Hepatocyte (in vitro differentiated cells): Measurements from ENCODE around the gene TOMM22. TPM values are rescaled to one million over a fixed set of nuclear protein-coding genes. Genes with fewer than 3 reads are reported as not detected.

ENCODE experiments used
- DNase-seq: peaks from one replicate; pipeline ENCODE4 v3.0.0-alpha.2; 2016; ENCODE audit warnings: low spot score
- H2AFZ ChIP-seq: fragments of 200-600 bp; sonication (generic); 2 replicates; pipeline ENCODE4 v1.6.0; 2016; ENCODE audit warnings: antibody characterized with exemption, mild to moderate bottlenecking
- H3K27ac ChIP-seq: fragments of 200-600 bp; sonication (generic); 2 replicates; pipeline ENCODE4 v1.5.1; 2016; ENCODE audit warnings: mild to moderate bottlenecking
- H3K27me3 ChIP-seq: fragments of 200-600 bp; sonication (generic); 2 replicates; pipeline ENCODE4 v1.6.1; 2016
- H3K36me3 ChIP-seq: fragments of 200-600 bp; sonication (generic); replicated peaks from 2 replicates; pipeline ENCODE4 v1.5.1; 2016; ENCODE audit warnings: low read depth; ENCODE audit not compliant: insufficient read depth
- H3K4me1 ChIP-seq: fragments of 200-600 bp; sonication (generic); 2 replicates; pipeline ENCODE4 v1.5.1; 2016; ENCODE audit warnings: mild to moderate bottlenecking, moderate library complexity; ENCODE audit not compliant: insufficient read depth
- H3K4me2 ChIP-seq: fragments of 200-600 bp; sonication (generic); 2 replicates; pipeline ENCODE4 v1.6.0; 2016
- H3K4me3 ChIP-seq: fragments of 200-600 bp; sonication (generic); 2 replicates; pipeline ENCODE4 v1.5.1; 2016; ENCODE audit warnings: mild to moderate bottlenecking
- H3K79me2 ChIP-seq: fragments of 200-600 bp; sonication (generic); 2 replicates; pipeline ENCODE4 v1.6.0; 2017; ENCODE audit warnings: mild to moderate bottlenecking
- H3K9me2 ChIP-seq: fragments of 200-600 bp; sonication (generic); replicated peaks from 2 replicates; pipeline ENCODE4 v1.6.0; 2017; ENCODE audit warnings: mild to moderate bottlenecking; ENCODE audit not compliant: insufficient read depth
- H3K9me3 ChIP-seq: fragments of 200-600 bp; sonication (generic); 2 replicates; pipeline ENCODE4 v1.5.1; 2016; ENCODE audit warnings: low read depth, mild to moderate bottlenecking
- H4K20me1 ChIP-seq: fragments of 200-600 bp; sonication (generic); 2 replicates; pipeline ENCODE4 v1.6.0; 2016; ENCODE audit warnings: mild to moderate bottlenecking; ENCODE audit not compliant: insufficient read depth, poor library complexity, severe bottlenecking
- EZH2 ChIP-seq: fragments of 200-600 bp; sonication (generic); IDR thresholded peaks from 2 replicates; pipeline ENCODE4 v1.6.1; 2016; ENCODE audit warnings: antibody characterized with exemption, mild to moderate bottlenecking, borderline replicate concordance
- EZH2phosphoT487 ChIP-seq: fragments of 200-600 bp; sonication (generic); IDR thresholded peaks from one replicate; pipeline ENCODE4 v1.6.1; 2018; ENCODE audit warnings: antibody characterized with exemption, mild to moderate bottlenecking, low read depth, moderate library complexity; ENCODE audit not compliant: unreplicated experiment, severe bottlenecking
- WGBS: methylation state at CpG from one replicate; pipeline ENCODE4 v1.1.6; 2016; ENCODE audit warnings: low lambda C conversion rate; ENCODE audit errors: missing lambda C conversion rate; 5-methylcytosine and 5-hydroxymethylcytosine counted together
- polyA plus RNA-seq: library from polyadenylated mRNA; unstranded; fragments of >200 nt; fragmentation: Nextera tagmentation; extraction: Ambion mirVana; gene quantifications from 2 replicates; pipeline ENCODE4 v1.2.1, GENCODE V29; 2016
- total RNA-seq: library from RNA; depleted of rRNA; stranded (reverse); fragments of >200 nt; gene quantifications from 2 replicates; pipeline ENCODE4 v1.2.3, GENCODE V29; 2014
- TF ChIP-seq, protein P1 (sequence below): fragments of 200-600 bp; sonication (generic); IDR thresholded peaks from 2 replicates; pipeline ENCODE4 v1.5.1; 2016; ENCODE audit warnings: antibody characterized with exemption, mild to moderate bottlenecking; ENCODE audit not compliant: poor library complexity

Gene TOMM22
- total and polyA plus RNA-seq, 2 experiments from 2014 or later: 57.7 to 80.3 TPM

DNA sequence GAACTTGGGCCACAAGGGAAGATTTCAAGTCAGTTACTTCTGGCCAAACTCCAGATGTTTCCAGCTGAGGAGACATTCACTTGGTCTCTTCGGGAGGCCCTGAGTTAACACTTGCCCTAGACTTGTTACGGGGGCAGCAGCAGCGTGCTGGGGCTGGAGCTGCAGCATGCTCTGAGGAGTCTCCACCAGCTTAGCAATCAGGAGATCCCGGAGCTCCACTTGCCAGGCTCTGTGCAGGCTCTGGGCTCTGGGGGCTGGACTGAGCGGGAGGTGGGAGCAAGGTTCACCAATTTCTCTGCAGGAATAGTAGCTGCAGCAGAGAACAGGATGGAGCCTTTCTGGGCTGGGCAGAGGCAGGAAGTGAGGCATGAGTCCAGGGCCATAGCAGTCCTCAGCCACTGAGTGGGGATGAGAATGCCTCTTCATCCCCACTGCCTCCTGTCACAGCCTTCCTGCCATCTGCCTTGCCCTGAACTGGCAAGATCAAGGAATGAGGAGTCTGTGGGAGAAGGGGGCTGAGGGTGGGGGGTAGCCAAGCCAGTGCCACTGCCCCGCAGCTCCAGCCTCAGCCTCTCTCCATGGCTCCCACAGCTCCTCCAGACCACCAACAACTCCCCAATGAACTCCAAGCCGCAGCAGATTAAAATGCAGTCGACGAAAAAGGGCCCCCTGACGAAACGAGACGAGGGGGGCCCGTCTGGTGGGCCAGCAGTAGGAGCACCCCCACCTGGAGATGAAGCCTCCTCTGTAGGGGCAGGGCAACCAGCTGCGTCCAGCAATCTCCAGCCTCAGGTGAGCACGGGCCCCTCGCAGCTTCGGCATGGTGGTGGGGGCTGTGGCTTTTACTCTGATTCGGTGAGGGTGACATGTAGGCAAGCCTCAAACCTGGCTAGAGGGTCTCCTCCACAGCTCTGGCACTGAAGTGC is 47.4 kb downstream of the TOMM22 start:
- WGBS: 98% methylated on average over 18 of the region's 18 CpGs
- Histone ChIP-seq H3K9me2 (no peaks in the 10 kb centered on the region), H3K79me2 (no peaks in the 10 kb centered on the region), H4K20me1 (no peaks in the 10 kb centered on the region), H2AFZ (no peak overlapping the region), H3K4me1 (no peaks in the 10 kb centered on the region), H3K36me3 (no peaks in the 10 kb centered on the region), H3K27me3 (no peaks in the 10 kb centered on the region), H3K4me2 (no peak overlapping the region), H3K4me3 (no peak overlapping the region), H3K9me3 (no peaks in the 10 kb centered on the region), H3K27ac (no peak overlapping the region)
- no peak for DNase-seq
- TF ChIP-seq EZH2phosphoT487 (no peak), EZH2 (no peak)
- TF ChIP-seq, protein P1, sequence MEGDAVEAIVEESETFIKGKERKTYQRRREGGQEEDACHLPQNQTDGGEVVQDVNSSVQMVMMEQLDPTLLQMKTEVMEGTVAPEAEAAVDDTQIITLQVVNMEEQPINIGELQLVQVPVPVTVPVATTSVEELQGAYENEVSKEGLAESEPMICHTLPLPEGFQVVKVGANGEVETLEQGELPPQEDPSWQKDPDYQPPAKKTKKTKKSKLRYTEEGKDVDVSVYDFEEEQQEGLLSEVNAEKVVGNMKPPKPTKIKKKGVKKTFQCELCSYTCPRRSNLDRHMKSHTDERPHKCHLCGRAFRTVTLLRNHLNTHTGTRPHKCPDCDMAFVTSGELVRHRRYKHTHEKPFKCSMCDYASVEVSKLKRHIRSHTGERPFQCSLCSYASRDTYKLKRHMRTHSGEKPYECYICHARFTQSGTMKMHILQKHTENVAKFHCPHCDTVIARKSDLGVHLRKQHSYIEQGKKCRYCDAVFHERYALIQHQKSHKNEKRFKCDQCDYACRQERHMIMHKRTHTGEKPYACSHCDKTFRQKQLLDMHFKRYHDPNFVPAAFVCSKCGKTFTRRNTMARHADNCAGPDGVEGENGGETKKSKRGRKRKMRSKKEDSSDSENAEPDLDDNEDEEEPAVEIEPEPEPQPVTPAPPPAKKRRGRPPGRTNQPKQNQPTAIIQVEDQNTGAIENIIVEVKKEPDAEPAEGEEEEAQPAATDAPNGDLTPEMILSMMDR: no peak

DNA sequence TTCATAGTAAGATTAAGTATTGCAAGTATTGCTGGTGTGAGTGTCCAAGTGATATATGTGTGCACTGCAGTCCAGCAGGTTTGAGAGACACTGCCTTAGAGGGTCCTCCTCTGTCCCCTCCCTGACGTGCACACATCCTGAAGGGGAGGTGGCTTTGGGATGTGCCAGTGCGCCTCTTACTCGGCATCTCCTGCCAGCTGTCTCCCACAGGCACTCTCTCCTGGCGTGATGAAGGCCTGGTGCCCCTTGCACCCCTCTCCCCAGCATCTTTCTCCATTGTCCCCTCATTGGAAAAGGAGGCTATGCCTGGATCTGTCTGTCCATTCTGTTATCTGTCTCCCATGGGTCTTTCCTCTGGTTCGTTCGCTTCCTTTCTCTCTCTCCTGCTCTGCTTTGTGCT is 48.2 kb downstream of the TOMM22 start:
- no peaks in the 10 kb centered on the region for H3K36me3 ChIP-seq
- no peaks in the 10 kb centered on the region for H3K9me3 ChIP-seq
- DNase-seq: no peak
- WGBS: 96% methylated on average over 6 of the region's 6 CpGs
- H3K79me2 ChIP-seq: no peaks in the 10 kb centered on the region
- no peaks in the 10 kb centered on the region for H3K4me1 ChIP-seq
- no peaks in the 10 kb centered on the region for H3K27me3 ChIP-seq
- no peak overlapping the region for H3K4me2 ChIP-seq
- H2AFZ ChIP-seq: no peak overlapping the region
- no peak overlapping the region for H3K27ac ChIP-seq
- TF ChIP-seq, protein P1: no peak
- TF ChIP-seq EZH2phosphoT487: no peak
- no peak for TF ChIP-seq EZH2
- H3K4me3 ChIP-seq: no peak overlapping the region
- H3K9me2 ChIP-seq: no peaks in the 10 kb centered on the region
- H4K20me1 ChIP-seq: no peaks in the 10 kb centered on the region

DNA sequence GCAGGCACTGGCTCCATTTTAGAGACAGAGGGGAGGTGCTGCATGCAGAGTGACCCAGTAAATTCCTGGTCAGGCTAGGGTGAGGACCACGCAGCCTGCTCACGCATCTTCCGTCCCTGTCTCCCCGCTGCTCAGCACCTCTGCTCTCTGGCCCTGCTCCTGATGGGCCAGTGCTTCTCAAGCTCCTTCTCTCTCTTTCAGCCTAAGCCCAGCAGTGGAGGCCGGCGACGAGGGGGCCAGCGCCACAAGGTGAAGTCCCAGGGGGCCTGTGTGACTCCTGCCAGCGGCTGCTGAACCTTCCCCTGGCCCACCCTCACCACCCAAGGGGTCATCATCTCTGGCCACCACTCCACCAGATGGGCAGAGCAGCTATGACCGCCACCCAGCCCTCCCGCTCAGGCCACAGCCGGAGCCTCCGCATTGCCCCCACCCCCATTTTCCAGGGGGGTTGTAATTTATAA is 48.7 kb downstream of the TOMM22 start:
- no peak for DNase-seq
- no peaks in the 10 kb centered on the region for H3K27me3 ChIP-seq
- WGBS: 98% methylated on average over 13 of the region's 13 CpGs
- no peaks in the 10 kb centered on the region for H3K9me2 ChIP-seq
- H3K4me1 ChIP-seq: no peaks in the 10 kb centered on the region
- no peak overlapping the region for H3K27ac ChIP-seq
- H4K20me1 ChIP-seq: no peaks in the 10 kb centered on the region
- no peak overlapping the region for H3K4me3 ChIP-seq
- no peaks in the 10 kb centered on the region for H3K9me3 ChIP-seq
- H3K36me3 ChIP-seq: no peaks in the 10 kb centered on the region
- TF ChIP-seq, protein P1: no peak
- TF ChIP-seq EZH2 (no peak), EZH2phosphoT487 (no peak)
- H3K79me2 ChIP-seq: no peaks in the 10 kb centered on the region
- no peak overlapping the region for H3K4me2 ChIP-seq
- H2AFZ ChIP-seq: no peak overlapping the region
